Measurements from ENCODE around the gene TTC4. TPM values are rescaled to one million over a fixed set of nuclear protein-coding genes. Genes with fewer than 3 reads are reported as not detected.

Gene TTC4
- total RNA-seq, 3 donors from 2014 or later, result 12.1 to 16.7 (median 15.2) TPM

DNA sequence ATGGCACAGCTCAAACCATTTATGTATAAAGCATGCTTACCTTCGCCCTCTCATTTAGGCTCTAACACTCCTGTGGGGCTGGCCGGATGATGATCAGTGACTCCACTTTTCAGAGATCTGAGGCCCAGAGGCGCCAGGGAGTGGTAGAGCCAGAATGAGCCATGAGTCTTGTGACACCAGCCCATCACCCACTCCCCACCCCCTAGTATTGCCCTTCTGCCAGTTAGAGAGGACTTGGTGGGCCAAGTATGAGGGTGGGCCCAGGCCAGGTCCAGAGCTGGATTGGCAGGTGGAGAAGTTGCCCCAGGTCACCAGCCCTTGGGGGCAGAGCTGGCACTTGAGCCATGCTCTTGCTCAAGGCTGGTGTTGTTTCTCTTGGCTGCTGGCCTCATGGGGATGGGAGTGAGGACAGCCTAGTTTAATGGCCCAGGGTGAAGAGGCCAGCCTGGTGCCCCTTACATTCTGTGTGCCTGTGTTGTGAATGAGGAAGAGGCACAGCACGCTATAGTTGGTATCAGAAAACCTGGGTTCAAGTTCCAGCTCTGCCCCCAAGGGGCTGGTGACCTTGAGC is 30.2 kb upstream of the TTC4 start:
- no peak for ATAC-seq
- no peaks in the 10 kb centered on the region for H3K9me3 ChIP-seq
- DNase-seq, result no peak
- H3K36me3 ChIP-seq (ENCODE audit: low read depth), result no peaks in the 10 kb centered on the region
- intact Hi-C loops (cut with DNase I, micrococcal nuclease), result no loop called here
- no peaks in the 10 kb centered on the region for H3K4me1 ChIP-seq (ENCODE audit: low read depth)
- TF ChIP-seq, protein P1, sequence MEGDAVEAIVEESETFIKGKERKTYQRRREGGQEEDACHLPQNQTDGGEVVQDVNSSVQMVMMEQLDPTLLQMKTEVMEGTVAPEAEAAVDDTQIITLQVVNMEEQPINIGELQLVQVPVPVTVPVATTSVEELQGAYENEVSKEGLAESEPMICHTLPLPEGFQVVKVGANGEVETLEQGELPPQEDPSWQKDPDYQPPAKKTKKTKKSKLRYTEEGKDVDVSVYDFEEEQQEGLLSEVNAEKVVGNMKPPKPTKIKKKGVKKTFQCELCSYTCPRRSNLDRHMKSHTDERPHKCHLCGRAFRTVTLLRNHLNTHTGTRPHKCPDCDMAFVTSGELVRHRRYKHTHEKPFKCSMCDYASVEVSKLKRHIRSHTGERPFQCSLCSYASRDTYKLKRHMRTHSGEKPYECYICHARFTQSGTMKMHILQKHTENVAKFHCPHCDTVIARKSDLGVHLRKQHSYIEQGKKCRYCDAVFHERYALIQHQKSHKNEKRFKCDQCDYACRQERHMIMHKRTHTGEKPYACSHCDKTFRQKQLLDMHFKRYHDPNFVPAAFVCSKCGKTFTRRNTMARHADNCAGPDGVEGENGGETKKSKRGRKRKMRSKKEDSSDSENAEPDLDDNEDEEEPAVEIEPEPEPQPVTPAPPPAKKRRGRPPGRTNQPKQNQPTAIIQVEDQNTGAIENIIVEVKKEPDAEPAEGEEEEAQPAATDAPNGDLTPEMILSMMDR (IDR thresholded peaks at IDR 0.05), result no peak
- no peak overlapping the region for H3K4me3 ChIP-seq

DNA sequence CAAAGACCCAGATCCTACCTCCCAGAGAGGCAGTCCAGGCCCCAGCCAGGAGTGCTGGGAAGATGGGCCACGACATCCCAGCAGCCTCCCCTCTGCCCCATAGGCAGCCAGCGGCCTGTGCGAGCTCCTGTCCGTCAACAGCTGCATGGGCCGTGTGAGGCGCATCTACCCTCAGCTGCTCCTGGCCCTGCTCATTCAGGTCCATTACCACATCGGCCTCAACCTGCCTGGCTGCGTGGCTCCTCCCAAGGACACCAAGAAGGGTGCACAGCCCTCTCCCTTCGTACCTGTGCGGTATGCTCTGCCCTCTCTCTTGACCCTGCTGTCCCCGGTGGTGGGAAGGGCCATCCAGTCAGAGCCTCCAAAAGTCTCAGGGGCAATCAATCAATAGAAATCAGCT is 29.5 kb upstream of the TTC4 start:
- intact Hi-C loops (cut with DNase I, micrococcal nuclease), result no loop called here
- no peaks in the 10 kb centered on the region for H3K4me1 ChIP-seq (ENCODE audit: low read depth)
- no peaks in the 10 kb centered on the region for H3K36me3 ChIP-seq (ENCODE audit: low read depth)
- TF ChIP-seq, protein P1 (IDR thresholded peaks at IDR 0.05), result no peak
- no peak overlapping the region for H3K4me3 ChIP-seq
- H3K9me3 ChIP-seq, result no peaks in the 10 kb centered on the region
- no peak for ATAC-seq
- DNase-seq, result no peak

DNA sequence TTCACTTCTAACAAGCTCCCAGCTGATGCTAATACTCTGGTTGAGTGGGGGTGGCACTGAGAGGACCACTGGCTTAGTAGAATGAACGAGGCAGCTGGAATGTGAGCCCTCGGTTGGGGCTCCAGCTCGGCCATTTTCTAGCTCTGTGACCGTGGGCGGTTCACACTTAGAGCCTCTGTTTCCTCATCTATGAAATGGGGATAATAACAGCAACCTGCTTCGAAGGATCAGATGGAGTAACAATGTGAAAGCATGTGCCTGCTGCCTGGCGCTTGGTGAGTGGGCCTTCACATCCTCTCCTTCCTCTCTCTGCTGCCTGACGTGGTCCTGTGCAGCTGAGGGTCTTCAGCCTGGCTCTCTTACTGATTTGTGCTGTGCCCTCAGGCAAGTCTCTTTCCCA is 20.9 kb upstream of the TTC4 start:
- no peak for DNase-seq
- Histone ChIP-seq H3K4me3 (no peak overlapping the region), H3K36me3 (ENCODE audit: low read depth) (no peaks in the 10 kb centered on the region), H3K9me3 (no peaks in the 10 kb centered on the region), H3K4me1 (ENCODE audit: low read depth) (no peaks in the 10 kb centered on the region)
- ATAC-seq, result no peak
- TF ChIP-seq, protein P1 (IDR thresholded peaks at IDR 0.05), result no peak
- intact Hi-C loops (cut with DNase I, micrococcal nuclease), result no loop called here

DNA sequence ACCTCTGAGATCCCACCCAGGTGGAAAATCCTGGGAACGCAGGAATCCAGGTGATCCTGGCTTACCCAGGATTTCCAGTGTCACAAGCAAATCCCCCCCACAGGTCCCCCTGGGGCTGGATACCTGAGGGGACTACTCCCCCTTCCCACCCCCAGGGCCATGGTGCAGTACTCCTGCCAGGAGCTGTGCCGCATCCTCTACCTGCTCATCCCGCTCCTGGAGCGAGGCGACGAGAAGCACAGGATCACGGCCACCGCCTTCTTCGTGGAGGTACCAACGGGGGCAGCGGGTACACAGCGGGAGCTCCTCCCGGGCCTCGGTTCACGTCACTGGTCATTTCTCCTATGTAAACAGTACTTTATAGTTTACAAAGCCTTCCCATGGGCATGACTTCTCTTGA is 20.4 kb upstream of the TTC4 start:
- Histone ChIP-seq H3K9me3 (no peaks in the 10 kb centered on the region), H3K4me3 (no peak overlapping the region), H3K4me1 (ENCODE audit: low read depth) (no peaks in the 10 kb centered on the region), H3K36me3 (ENCODE audit: low read depth) (no peaks in the 10 kb centered on the region)
- ATAC-seq (no peak), DNase-seq (no peak)
- intact Hi-C loops (cut with DNase I, micrococcal nuclease), result no loop called here
- TF ChIP-seq, protein P1 (IDR thresholded peaks at IDR 0.05), result no peak

DNA sequence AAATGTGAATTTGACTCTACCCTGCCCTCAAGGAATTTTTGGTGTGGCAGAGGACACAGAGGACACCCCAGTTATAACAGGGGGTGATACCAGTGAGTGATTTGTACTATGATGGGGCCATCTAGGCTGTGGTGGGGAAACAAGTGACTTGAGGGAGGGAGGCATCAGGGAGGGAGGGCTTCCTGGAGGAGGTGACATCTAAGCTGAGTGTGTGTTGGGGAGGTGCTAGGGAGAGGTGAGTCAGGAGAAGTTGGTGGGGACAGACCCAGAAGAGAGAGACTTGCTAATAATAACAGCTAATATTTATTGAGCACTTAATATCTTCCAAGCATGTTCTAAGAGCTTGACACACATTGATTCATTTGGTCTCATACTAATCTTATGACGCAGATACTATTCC is 19.9 kb upstream of the TTC4 start:
- H3K4me3 ChIP-seq, result no peak overlapping the region
- TF ChIP-seq, protein P1 (IDR thresholded peaks at IDR 0.05), result no peak
- no peaks in the 10 kb centered on the region for H3K36me3 ChIP-seq (ENCODE audit: low read depth)
- DNase-seq (no peak), ATAC-seq (no peak)
- no peaks in the 10 kb centered on the region for H3K9me3 ChIP-seq
- no peaks in the 10 kb centered on the region for H3K4me1 ChIP-seq (ENCODE audit: low read depth)
- intact Hi-C loops (cut with DNase I, micrococcal nuclease), result no loop called here

DNA sequence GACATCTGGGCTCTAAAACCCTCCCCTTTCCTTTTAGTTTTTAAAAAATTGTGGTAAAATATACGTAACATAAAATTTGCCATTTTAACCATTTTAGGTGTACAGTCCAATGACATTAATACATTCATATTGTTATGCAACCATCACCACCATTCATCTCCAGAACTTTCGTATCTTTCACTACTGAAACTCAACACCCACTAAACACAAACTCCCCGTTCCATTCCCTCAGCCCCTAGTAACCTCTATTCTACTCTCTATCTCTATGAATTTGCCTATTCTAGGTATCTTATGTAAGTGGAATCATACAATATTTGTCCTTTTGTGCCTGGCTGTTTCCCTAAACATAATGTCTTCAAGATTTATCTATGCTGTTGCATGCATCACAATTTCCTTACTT is 19.4 kb upstream of the TTC4 start:
- ATAC-seq (no peak), DNase-seq (no peak)
- TF ChIP-seq, protein P1 (IDR thresholded peaks at IDR 0.05), result no peak
- Histone ChIP-seq H3K4me3 (no peak overlapping the region), H3K36me3 (ENCODE audit: low read depth) (no peaks in the 10 kb centered on the region), H3K4me1 (ENCODE audit: low read depth) (no peaks in the 10 kb centered on the region), H3K9me3 (no peaks in the 10 kb centered on the region)
- intact Hi-C loops (cut with DNase I, micrococcal nuclease), result no loop called here

Measured in mucosa of descending colon (tissue), 3 donors.